ENCODE results near the gene ADGRD2. TPM values are rescaled to one million over a fixed set of nuclear protein-coding genes. Genes with fewer than 3 reads are reported as not detected.

The ADGRD2 gene
- total RNA-seq, 1 donor from 2014 or later: 0.31 TPM

GRCh38 chr9:124491049-124491975 lies 41.1 kb downstream of the ADGRD2 start:
- no peak for DNase-seq (ENCODE audit: extremely low spot score, unreplicated experiment)
- H3K27me3 Mint-ChIP-seq: peaks cover 43% of the 10 kb centered on the region
- TF ChIP-seq CTCF (conservative IDR thresholded peaks at IDR 0.05): no peak
- no peaks in the 10 kb centered on the region for H3K9me3 Mint-ChIP-seq
- no peaks in the 10 kb centered on the region for H3K36me3 Mint-ChIP-seq
- no peak overlapping the region for H3K27ac Mint-ChIP-seq
- peaks cover 8% of the 10 kb centered on the region for H3K4me1 Mint-ChIP-seq (ENCODE audit: unreplicated experiment)
- no peak overlapping the region for H3K4me3 Mint-ChIP-seq

GRCh38 chr9:124492818-124493217 lies 42.6 kb downstream of the ADGRD2 start:
- DNase-seq (ENCODE audit: extremely low spot score, unreplicated experiment): no peak
- Mint-ChIP-seq H3K27ac (no peak overlapping the region), H3K36me3 (no peaks in the 10 kb centered on the region), H3K9me3 (no peaks in the 10 kb centered on the region), H3K4me3 (no peak overlapping the region), H3K27me3 (peaks cover 46% of the 10 kb centered on the region), H3K4me1 (ENCODE audit: unreplicated experiment) (peaks cover 8% of the 10 kb centered on the region)
- no peak for TF ChIP-seq CTCF (conservative IDR thresholded peaks at IDR 0.05)

- no peak for TF ChIP-seq CTCF (conservative IDR thresholded peaks at IDR 0.05)
- Mint-ChIP-seq H3K27me3 (peaks cover 46% of the 10 kb centered on the region), H3K9me3 (no peaks in the 10 kb centered on the region), H3K4me3 (no peak overlapping the region), H3K36me3 (no peaks in the 10 kb centered on the region), H3K4me1 (ENCODE audit: unreplicated experiment) (peaks cover 8% of the 10 kb centered on the region), H3K27ac (no peak overlapping the region)
- no peak for DNase-seq (ENCODE audit: extremely low spot score, unreplicated experiment)
Measured at GRCh38 chr9:124493218-124493617, 43.0 kb downstream of the ADGRD2 start.

GRCh38 chr9:124493794-124494479 lies 43.7 kb downstream of the ADGRD2 start:
- Mint-ChIP-seq H3K4me3 (no peak overlapping the region), H3K9me3 (no peaks in the 10 kb centered on the region), H3K4me1 (ENCODE audit: unreplicated experiment) (peaks cover 8% of the 10 kb centered on the region), H3K36me3 (no peaks in the 10 kb centered on the region), H3K27me3 (peaks cover 42% of the 10 kb centered on the region), H3K27ac (no peak overlapping the region)
- TF ChIP-seq CTCF (conservative IDR thresholded peaks at IDR 0.05): no peak
- no peak for DNase-seq (ENCODE audit: extremely low spot score, unreplicated experiment)

- Mint-ChIP-seq H3K9me3 (no peaks in the 10 kb centered on the region), H3K27me3 (peaks cover 41% of the 10 kb centered on the region), H3K27ac (no peak overlapping the region), H3K36me3 (no peaks in the 10 kb centered on the region), H3K4me1 (ENCODE audit: unreplicated experiment) (peaks cover 2% of the 10 kb centered on the region), H3K4me3 (no peak overlapping the region)
- no peak for DNase-seq (ENCODE audit: extremely low spot score, unreplicated experiment)
- TF ChIP-seq CTCF (conservative IDR thresholded peaks at IDR 0.05): no peak
Measured at GRCh38 chr9:124495126-124496074, 45.1 kb downstream of the ADGRD2 start.

All from type B pancreatic cell (in vitro differentiated cells).